GM19193 (cell line): Measurements from ENCODE around the gene CORO2B.

Experiments used
- POLR2A ChIP-seq: IDR thresholded peaks from 4 replicates; pipeline ENCODE4 v1.6.1; 2011; ENCODE audit not compliant: insufficient read depth, insufficient read length; ENCODE audit errors: extremely low read depth

Gene CORO2B

GRCh38 chr15:68767833-68768232 lies 189.0 kb downstream of the CORO2B start:
- TF ChIP-seq POLR2A: no peak

GRCh38 chr15:68768321-68768720 lies 189.5 kb downstream of the CORO2B start:
- TF ChIP-seq POLR2A: no peak

GRCh38 chr15:68769702-68770101 lies 190.9 kb downstream of the CORO2B start:
- no peak for TF ChIP-seq POLR2A

GRCh38 chr15:68770216-68770615 lies 191.4 kb downstream of the CORO2B start:
- TF ChIP-seq POLR2A: no peak

GRCh38 chr15:68773036-68773435 lies 194.2 kb downstream of the CORO2B start:
- no peak for TF ChIP-seq POLR2A

- TF ChIP-seq POLR2A: no peak
These were observed 195.3 kb downstream of the CORO2B start for GRCh38 chr15:68774120-68774519.

- no peak for TF ChIP-seq POLR2A
These were observed 195.9 kb downstream of the CORO2B start for GRCh38 chr15:68774521-68775235.

GRCh38 chr15:68775236-68775577 lies 196.4 kb downstream of the CORO2B start:
- no peak for TF ChIP-seq POLR2A

- TF ChIP-seq POLR2A: no peak
These were observed 197.1 kb downstream of the CORO2B start for GRCh38 chr15:68775671-68776476.

- TF ChIP-seq POLR2A: no peak
These were observed 197.9 kb downstream of the CORO2B start for GRCh38 chr15:68776477-68777270.
